Measurements from ENCODE around the gene C8A. TPM values are rescaled to one million over a fixed set of nuclear protein-coding genes. Genes with fewer than 3 reads are reported as not detected.

The C8A gene
- total and polyA plus RNA-seq, 2 of the 13 experiments (the other 11 are each of a cell fraction or from before 2014, with no cell fraction given): 10.5 to 15.0 TPM

- TF ChIP-seq THAP7 (CRISPR knock-in tag; IDR thresholded peaks at IDR 0.05): no peak
- no peak for TF ChIP-seq GATA4 (IDR thresholded peaks at IDR 0.05; ENCODE audit: borderline replicate concordance, low read depth)
- TF ChIP-seq IRF2 (CRISPR knock-in tag; IDR thresholded peaks at IDR 0.05): no peak
- TF ChIP-seq CEBPB (IDR thresholded peaks at IDR 0.05; ENCODE audit: borderline replicate concordance, low read depth, low read length): no peak
- no peak for TF ChIP-seq ZZZ3 (CRISPR knock-in tag; IDR thresholded peaks at IDR 0.05; ENCODE audit: borderline replicate concordance)
- TF ChIP-seq TOPORS (CRISPR knock-in tag; IDR thresholded peaks at IDR 0.05): no peak
- no peak for TF ChIP-seq FLYWCH1 (CRISPR knock-in tag; IDR thresholded peaks at IDR 0.05)
- TF ChIP-seq SKI (IDR thresholded peaks at IDR 0.05; ENCODE audit: partially characterized antibody): no peak
Observed at GRCh38 chr1:56954664-56955063, 100.1 kb downstream of the C8A start (continued).

- no peak for ATAC-seq
- no peaks in the 10 kb centered on the region for H3K9me3 ChIP-seq (ENCODE audit: low read length)
- no peak overlapping the region for H3K27ac ChIP-seq (ENCODE audit: extremely low read length, insufficient read depth, low read length)
- peaks cover 62% of the 10 kb centered on the region for H3K4me1 ChIP-seq (ENCODE audit: insufficient read depth, low read length)
- H2AFZ ChIP-seq (ENCODE audit: low read length): no peak overlapping the region
- ChIA-PET CTCF (ENCODE audit: low intra/inter-chr PET ratio, low total read pairs) (no interaction called here), POLR2A (no interaction called here)
- no peak for FAIRE-seq
- DNase-seq (ENCODE audit: low spot score): no peak
- no peak for TF ChIP-seq NFRKB (IDR thresholded peaks at IDR 0.05)
- no peak for TF ChIP-seq UBTF (CRISPR knock-in tag; IDR thresholded peaks at IDR 0.05)
- no peak for TF ChIP-seq PRDM4 (CRISPR knock-in tag; IDR thresholded peaks at IDR 0.05; ENCODE audit: borderline replicate concordance)
- TF ChIP-seq ZC3H13 (CRISPR knock-in tag; IDR thresholded peaks at IDR 0.05): no peak
- no peak for TF ChIP-seq FOXO1 (CRISPR knock-in tag; IDR thresholded peaks at IDR 0.05)
- no peak for TF ChIP-seq MLX (CRISPR knock-in tag; IDR thresholded peaks at IDR 0.05)
- no peak for TF ChIP-seq IKZF4 (CRISPR knock-in tag; IDR thresholded peaks at IDR 0.05; ENCODE audit: borderline replicate concordance, low read depth, not compliant biosample characterization)
- TF ChIP-seq CENPX (CRISPR knock-in tag; IDR thresholded peaks at IDR 0.05): no peak
- TF ChIP-seq U2AF1 (optimal IDR thresholded peaks at IDR 0.05; ENCODE audit: low read depth, low read length): no peak
- TF ChIP-seq SMC3 (IDR thresholded peaks at IDR 0.05; ENCODE audit: low read length): no peak
- TF ChIP-seq LCORL (IDR thresholded peaks at IDR 0.05): no peak
- no peak for TF ChIP-seq LCORL (CRISPR knock-in tag; IDR thresholded peaks at IDR 0.05)
- no peak overlapping the region for H3K4me3 ChIP-seq (replicated peaks in 1 of 3; ENCODE audit: insufficient read depth in 1 of 3, low read depth in 2 of 3, low read length in 3 of 3)
- H3K9ac ChIP-seq (ENCODE audit: insufficient read depth, low read depth, low read length): no peak overlapping the region
- intact Hi-C loops (cut with micrococcal nuclease; ENCODE audit: unreplicated experiment): no loop called here
- no peak overlapping the region for H3K4me2 ChIP-seq (ENCODE audit: low read depth, low read length)
- no peaks in the 10 kb centered on the region for H3K79me2 ChIP-seq (ENCODE audit: insufficient read depth, low read length)
- H4K20me1 ChIP-seq (ENCODE audit: insufficient read depth, low read length): no peaks in the 10 kb centered on the region
- in situ Hi-C loops (cut with HindIII; ENCODE audit: extremely low pct_ligation_motif_present, low pct_unique_long_range_greater_than_20kb): no loop called here
- 72% methylated on average over 2 of the region's 3 CpGs for WGBS (ENCODE audit: low lambda C conversion rate)
- BruUV-seq (replicated peaks): no TSS peak
- no peaks in the 10 kb centered on the region for H3K36me3 ChIP-seq (replicated peaks in 1 of 2; ENCODE audit: control insufficient read depth in 1 of 2, insufficient read depth in 2 of 2, low read length in 2 of 2)
- H3K27me3 ChIP-seq (ENCODE audit: control insufficient read depth in 1 of 2, insufficient read depth in 2 of 2, low read length in 2 of 2): no peaks in the 10 kb centered on the region
Observed at GRCh38 chr1:56957931-56958330, 103.3 kb downstream of the C8A start.

Data from HepG2 (cell line).